ENCODE data around the gene SECISBP2L.

SECISBP2L gene

DNA sequence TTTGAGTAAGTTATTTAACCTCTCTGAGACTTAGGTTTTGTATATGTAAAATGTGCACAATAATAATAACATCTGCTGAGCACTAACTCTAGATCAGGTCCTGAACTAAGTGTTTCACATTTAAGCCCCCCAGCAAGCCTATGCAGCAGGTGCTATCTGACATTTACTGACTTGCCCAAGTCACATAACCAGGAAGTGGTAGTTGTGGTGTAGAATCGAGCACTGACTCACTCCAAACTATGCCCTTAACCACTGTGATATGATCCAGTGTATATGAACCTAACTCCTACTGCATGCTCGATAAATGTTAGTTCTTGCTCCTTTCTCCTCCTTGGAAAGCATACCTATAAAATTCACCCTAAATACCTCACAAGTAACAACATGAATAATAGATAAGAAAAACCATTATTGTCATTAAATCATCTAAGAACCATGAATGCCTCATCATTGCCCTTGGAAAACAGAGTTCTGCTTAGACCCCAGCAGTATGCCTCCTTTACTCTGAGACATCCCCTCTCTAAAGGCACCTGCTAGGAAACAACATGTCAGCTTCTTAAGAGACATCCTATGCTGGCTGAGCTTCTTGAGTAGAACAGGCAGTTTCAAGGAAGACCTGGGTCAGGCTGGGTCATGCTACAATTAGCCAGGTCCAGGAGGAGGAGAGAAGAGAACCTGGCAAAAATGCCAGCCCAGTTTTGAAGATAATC is 79.5 kb downstream of the SECISBP2L start:
- no peak for DNase-seq (ENCODE audit: low read depth in 3 of 3, low spot score in 1 of 3)

DNA sequence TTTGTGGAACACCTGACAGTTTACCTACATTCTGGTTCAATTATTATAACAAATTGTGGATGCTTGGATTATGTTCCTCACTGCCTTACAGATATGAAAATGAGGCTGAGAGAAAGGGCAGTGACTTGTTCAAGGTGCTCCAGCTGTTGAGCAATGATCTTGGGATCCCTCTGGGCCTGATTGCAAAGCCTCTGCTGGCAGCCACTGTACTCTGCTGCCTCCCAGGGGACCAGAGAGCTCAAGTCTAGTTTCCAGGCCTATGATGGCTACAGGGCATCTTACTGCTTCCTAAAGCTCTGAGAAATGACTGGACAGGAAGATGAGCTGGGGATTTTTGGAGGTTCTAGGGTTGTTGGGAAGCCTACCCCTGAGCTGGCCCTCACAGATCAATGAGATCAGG is 80.3 kb downstream of the SECISBP2L start:
- no peak for DNase-seq (ENCODE audit: low read depth in 3 of 3, low spot score in 1 of 3)

DNA sequence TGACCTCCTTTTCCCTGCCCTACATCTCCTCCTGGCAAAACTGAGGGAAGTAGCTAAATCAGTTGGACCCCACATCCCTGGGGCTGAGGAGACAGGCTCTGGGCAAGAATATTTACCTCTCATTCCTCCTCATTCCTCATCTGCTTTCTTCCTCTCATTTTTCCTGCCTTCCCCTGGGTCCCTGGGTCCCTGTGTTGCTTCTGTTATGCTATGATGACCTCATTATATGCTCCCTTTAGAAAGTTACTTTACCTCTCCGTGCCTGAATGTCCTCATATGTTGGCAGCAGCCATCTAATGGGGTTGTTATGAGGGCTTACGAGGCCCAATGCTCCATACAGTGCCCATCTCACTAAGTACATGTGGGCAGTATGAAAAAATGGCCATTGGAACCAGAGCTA is 81.3 kb downstream of the SECISBP2L start:
- DNase-seq (ENCODE audit: low read depth in 3 of 3, low spot score in 1 of 3): no peak

DNA sequence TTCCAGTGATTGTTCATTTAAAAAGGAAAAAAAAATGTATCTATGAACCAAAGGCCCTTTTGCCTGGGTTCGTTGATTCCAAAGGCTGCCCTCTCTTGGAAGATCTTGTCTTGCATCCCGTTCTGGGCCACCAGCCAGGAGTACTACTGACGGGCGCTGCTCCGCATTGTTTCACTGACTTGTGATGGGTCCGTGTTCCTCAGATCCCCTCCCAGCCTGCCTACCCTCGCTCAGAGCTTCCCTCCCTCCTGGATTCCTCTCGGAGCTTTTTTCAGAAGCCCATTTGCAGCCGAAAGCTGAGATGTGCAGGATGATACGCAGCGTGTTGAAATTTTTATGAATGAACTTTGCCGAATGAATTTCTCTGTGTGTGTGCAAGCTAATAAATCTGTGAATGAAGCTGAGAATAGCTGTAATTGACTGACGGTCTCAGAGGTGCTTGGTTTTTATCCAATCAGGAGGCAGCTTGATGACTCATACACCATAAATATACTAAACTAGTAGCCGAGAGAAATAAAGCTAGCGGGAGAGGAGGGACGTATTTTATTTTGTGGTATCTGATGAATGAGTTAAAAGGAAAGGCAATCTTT is 82.6 kb downstream of the SECISBP2L start, which contains the start of gene SHC4:
Gene SHC4 (minus strand): TSS at position 396 of the 590 bp plus-strand sequence. CDS start 904 bp downstream, outside the sequence.
- no peak for DNase-seq (ENCODE audit: low read depth in 3 of 3, low spot score in 1 of 3)

DNA sequence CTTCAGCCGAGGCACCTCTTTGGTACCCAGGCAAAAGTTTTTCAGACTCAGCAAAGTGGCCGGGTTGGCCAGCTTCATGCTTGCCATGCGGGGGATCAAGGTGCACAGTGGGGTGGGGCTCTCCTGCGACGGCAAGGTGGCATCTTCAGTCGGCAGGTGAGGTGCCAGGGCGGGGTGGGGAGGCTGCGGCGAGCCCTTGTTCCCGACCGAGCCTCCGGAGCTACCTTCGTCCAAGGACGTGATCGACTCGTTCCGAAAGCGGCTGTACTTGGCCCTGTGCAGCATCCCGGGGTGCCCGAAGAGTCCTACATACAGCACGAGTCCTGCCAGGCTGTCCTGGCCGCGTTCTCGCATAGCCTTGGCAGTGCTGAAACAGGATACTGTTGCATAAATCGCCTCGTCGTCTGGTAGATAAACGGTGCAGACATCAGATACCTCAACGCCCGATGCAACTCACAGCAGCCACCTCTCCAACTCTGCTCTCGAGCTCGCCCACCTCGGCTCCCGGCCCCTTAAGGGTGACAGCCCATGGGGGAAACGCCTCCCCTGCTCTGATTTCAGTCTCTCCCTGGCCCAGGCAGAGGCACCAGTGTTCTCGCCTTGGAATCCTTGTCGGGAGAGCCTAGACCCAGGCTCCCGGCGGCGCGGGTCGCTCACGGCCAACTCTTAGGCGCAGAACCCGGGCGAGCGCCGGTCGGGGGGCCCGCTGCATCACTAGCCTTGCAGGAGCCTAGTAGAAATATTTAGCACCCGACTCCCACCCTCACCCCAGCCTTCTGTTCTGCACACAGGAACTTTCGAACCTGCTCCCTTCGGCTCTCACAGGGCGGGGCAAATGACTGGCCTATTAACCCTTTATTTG is 83.4 kb downstream of the SECISBP2L start:
- no peak for DNase-seq (ENCODE audit: low read depth in 3 of 3, low spot score in 1 of 3)

DNA sequence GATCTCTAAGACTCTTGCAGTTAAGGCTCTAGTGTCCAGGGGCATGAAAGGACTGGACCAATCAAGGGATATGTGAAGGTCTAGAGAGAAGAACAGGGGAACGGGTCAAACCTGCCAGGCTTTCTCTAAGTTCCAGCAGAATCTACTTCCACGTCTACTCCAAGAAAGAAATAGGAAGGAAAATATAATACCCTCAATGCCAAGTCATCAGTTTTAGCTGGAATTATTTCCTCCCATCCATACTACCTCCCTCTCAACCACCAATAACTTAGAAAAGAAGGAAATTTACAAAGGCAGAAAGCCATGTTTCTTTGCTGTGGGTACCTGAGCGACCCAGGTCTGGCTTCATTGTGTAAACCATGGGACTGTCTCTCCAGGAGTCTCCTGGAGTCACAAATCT is 90.3 kb downstream of the SECISBP2L start:
- DNase-seq (ENCODE audit: low read depth in 3 of 3, low spot score in 1 of 3): no peak

DNA sequence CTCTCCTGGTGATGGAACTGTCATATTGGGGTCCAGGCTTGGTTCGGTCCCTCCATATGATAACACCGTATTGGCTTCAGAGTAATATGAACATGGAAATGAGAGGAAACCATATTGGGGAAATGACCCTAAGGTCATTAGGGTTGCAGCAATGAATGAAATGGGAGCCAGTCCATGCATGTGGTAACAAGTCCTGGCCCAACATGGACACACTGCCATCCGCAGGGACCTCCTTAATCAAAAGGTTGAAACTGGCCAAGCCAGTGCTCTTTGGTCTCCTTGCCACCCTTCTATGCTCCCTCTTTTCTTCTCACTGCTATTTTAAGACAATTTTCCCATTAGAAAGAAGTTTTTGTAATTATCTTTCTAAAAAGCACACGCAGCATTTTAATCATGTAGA is 90.9 kb downstream of the SECISBP2L start:
- no peak for DNase-seq (ENCODE audit: low read depth in 3 of 3, low spot score in 1 of 3)

DNA sequence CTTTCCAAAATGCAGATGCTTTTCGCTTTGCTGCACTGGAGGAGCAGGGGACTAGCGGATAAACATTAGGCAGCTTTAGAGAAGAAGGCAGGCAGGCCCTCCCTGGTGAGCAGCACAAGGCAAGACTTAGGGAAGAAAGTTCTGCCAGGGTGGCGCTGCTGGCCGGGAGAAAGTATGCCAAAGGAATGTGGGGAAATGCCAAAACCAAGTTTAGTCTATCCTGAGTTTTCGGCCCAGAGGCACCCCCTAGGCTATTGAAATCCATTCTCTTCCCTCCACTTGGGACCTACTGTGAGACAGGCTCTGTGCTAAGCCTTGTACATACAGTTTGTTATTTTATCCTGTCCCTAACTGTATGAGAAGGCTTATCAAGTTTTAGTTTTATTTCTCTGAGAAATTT is 91.7 kb downstream of the SECISBP2L start:
- no peak for DNase-seq (ENCODE audit: low read depth in 3 of 3, low spot score in 1 of 3)

DNA sequence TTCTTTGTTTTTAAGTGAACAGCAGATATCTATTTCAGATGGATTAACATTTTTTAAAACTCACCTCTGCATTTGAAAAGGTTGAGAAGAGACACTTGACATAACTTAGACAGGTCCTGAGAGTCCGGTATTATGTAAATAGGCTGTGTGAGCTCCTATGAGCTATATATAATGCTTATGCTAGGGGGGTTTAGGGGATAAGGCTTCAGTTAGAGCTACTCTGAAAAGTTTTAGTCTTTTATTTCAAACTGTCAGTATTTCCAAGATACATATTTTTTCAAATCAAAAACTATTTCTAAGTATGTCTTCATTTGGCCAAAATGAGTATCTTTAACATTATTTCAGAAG is 99.4 kb downstream of the SECISBP2L start:
- no peak for DNase-seq (ENCODE audit: low read depth in 3 of 3, low spot score in 1 of 3)

DNA sequence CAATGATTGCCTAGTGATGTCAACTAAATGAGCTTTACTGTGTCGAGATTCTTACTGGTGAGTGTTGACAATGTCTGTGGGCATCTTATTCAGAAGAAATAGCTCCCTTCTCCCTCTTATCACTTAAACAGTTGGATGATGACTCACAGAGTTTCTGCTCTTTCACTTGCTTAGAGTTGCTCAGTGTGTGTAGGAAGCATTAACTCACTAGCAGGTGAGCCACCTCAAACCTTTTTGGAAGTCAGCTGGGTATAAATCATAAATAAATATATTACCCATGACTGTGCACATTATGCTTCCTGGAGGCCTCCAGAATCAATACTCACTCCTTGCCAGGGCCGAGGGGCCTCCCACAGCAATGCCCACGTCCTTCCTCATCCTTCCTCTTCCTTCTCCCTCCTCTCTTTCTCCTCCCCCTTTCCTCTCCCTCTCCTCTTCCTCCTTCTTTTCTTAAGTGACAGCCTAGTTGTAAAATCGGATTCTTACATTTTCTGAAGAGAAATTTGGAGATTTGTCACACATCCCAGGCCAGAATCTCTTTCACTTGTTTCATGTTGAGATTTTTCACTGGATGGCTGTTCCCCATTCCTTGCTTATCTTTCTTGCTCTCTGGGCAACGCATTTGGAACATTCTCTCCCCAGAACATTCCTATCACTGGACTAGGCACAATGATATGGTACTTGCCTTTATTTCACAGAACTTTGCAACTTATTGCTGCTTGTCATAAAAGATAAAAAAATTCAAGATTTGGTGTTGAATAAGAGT is 100.0 kb downstream of the SECISBP2L start:
- no peak for DNase-seq (ENCODE audit: low read depth in 3 of 3, low spot score in 1 of 3)

DNA sequence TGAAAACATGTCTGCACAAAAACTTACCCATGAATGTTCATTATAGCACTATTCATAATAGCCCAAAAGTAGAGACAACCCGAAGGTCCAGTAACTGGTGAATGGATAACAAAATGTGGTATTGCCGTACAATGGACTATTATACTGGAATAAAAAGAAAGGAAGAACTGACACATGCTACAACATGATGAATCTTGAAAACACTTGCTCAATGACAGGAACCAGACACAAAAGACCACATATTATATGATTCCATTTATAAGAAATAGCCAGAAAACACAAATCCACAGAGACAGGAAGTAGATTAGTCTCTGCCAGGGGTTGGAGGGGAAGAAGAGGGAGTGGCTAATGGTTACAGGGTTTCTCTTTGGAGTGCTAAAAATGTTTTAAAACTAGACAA is 100.9 kb downstream of the SECISBP2L start:
- no peak for DNase-seq (ENCODE audit: low read depth in 3 of 3, low spot score in 1 of 3)

DNA sequence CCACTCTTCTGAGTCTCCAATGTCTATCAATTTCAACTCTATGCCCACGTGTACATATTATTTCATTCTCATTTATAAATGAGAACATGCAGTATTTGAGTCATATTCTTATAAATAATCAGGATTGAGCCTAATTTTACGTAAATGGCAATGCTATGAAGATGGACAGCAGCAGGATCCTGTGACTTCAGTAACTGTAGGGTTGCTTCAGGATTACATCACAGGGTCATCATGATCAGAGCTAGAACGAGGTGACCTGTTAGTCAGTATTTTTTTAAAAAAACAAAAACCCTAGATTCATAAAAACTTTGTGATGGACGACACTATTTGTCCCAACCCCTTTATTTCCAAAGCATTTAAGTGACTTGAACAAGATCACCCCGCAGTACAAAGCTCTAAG is 104.3 kb downstream of the SECISBP2L start:
- DNase-seq (ENCODE audit: low read depth in 3 of 3, low spot score in 1 of 3): no peak

DNA sequence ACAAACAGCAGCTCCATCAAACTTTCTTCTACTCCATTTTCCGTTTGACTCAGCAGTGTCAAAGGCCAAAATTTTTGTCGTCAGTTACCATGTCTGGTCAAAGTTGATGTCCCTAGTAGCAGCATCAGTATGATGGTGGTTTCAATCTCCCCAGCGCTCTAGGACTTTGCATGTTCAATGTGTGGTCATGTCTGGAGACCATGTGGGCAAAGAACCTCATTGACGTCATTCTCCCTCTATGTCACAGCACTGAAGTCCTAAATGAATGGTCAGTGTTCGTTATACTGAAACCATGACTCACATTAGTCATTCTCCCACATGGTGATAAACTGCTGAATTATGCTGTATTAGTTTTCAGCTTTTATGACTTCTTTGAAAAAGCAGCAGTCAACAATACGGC is 105.7 kb downstream of the SECISBP2L start:
- DNase-seq (ENCODE audit: low read depth in 3 of 3, low spot score in 1 of 3): no peak

DNA sequence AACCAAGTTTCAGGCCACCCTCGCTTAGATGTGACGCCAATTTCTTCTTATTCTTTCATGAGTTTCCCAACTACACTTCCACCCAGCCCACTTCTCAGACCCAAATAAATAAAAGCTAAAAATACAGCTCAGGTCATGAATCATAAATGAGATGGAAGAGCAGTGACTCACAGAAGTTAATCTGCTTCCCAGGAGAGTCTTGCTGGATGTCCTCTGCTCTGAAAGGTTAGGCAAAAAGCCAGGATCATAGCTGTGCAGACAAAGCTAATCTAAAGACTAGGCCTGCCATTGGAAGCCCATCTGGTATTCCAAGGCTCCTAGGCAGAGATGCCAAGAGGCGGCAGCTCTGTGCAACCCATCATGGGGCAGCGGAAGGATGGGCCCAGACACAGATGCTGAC is 106.6 kb downstream of the SECISBP2L start:
- DNase-seq (ENCODE audit: low read depth in 3 of 3, low spot score in 1 of 3): no peak
